ENCODE data around the gene NTM. TPM values are rescaled to one million over a fixed set of nuclear protein-coding genes. Genes with fewer than 3 reads are reported as not detected.

The NTM gene
- total RNA-seq, 2 donors from 2014 or later = 19.1 to 44.7 TPM

GRCh38 chr11:131696690-131697089 is 326.3 kb downstream of the NTM start:
- Histone ChIP-seq H3K4me3 (no peak overlapping the region), H3K4me1 (peaks cover 0 to 4% of the 10 kb centered on the region in 2 donors), H3K27me3 (no peaks in the 10 kb centered on the region), H3K36me3 (no peaks in the 10 kb centered on the region), H3K27ac (no peak overlapping the region), H3K9me3 (no peaks in the 10 kb centered on the region)
- DNase-seq (ENCODE audit: low spot score) = no peak
- TF ChIP-seq CTCF (IDR thresholded peaks at IDR 0.05) = no peak

GRCh38 chr11:131703311-131703710 is 332.9 kb downstream of the NTM start:
- no peak for TF ChIP-seq CTCF (IDR thresholded peaks at IDR 0.05)
- Histone ChIP-seq H3K27ac (no peak overlapping the region), H3K9me3 (peaks cover 0 to 26% of the 10 kb centered on the region in 2 donors), H3K27me3 (no peaks in the 10 kb centered on the region), H3K4me1 (no peaks in the 10 kb centered on the region), H3K4me3 (no peak overlapping the region), H3K36me3 (no peaks in the 10 kb centered on the region)
- no peak for DNase-seq (ENCODE audit: low spot score)

GRCh38 chr11:131704682-131705081 is 334.3 kb downstream of the NTM start:
- no peak for DNase-seq (ENCODE audit: low spot score)
- no peaks in the 10 kb centered on the region for H3K27me3 ChIP-seq
- H3K4me1 ChIP-seq = no peaks in the 10 kb centered on the region
- H3K36me3 ChIP-seq = no peaks in the 10 kb centered on the region
- no peak overlapping the region for H3K27ac ChIP-seq
- no peak for TF ChIP-seq CTCF (IDR thresholded peaks at IDR 0.05)
- peaks cover 0 to 26% of the 10 kb centered on the region in 2 donors for H3K9me3 ChIP-seq
- no peak overlapping the region for H3K4me3 ChIP-seq

- TF ChIP-seq CTCF (IDR thresholded peaks at IDR 0.05) = no peak
- Histone ChIP-seq H3K27ac (no peak overlapping the region), H3K9me3 (peaks cover 0 to 6% of the 10 kb centered on the region in 2 donors), H3K36me3 (no peaks in the 10 kb centered on the region), H3K4me1 (no peaks in the 10 kb centered on the region), H3K4me3 (no peak overlapping the region), H3K27me3 (no peaks in the 10 kb centered on the region)
- no peak for DNase-seq (ENCODE audit: low spot score)
Observed at GRCh38 chr11:131710511-131710910, 340.1 kb downstream of the NTM start.

- no peak for DNase-seq (ENCODE audit: low spot score)
- H3K4me1 ChIP-seq = no peaks in the 10 kb centered on the region
- H3K4me3 ChIP-seq = no peak overlapping the region
- H3K9me3 ChIP-seq = no peaks in the 10 kb centered on the region
- H3K27ac ChIP-seq = no peak overlapping the region
- no peaks in the 10 kb centered on the region for H3K36me3 ChIP-seq
- no peaks in the 10 kb centered on the region for H3K27me3 ChIP-seq
- no peak for TF ChIP-seq CTCF (IDR thresholded peaks at IDR 0.05)
Observed at GRCh38 chr11:131712897-131713296, 342.5 kb downstream of the NTM start.

GRCh38 chr11:131713529-131714134 is 343.2 kb downstream of the NTM start:
- Histone ChIP-seq H3K9me3 (no peaks in the 10 kb centered on the region), H3K4me1 (no peaks in the 10 kb centered on the region), H3K36me3 (no peaks in the 10 kb centered on the region), H3K27ac (no peak overlapping the region), H3K27me3 (no peaks in the 10 kb centered on the region), H3K4me3 (no peak overlapping the region)
- TF ChIP-seq CTCF (IDR thresholded peaks at IDR 0.05) = no peak
- no peak for DNase-seq (ENCODE audit: low spot score)
